Measurements from ENCODE around the gene FCHSD2. TPM values are rescaled to one million over a fixed set of nuclear protein-coding genes. Genes with fewer than 3 reads are reported as not detected.

Gene FCHSD2
- total RNA-seq, 4 donors from 2014 or later: 20.4 to 42.4 (median 26.4) TPM

GRCh38 chr11:72833811-72834493 is 308.2 kb downstream of the FCHSD2 start:
- DNase-seq (ENCODE audit: extremely low spot score): no peak
- intact Hi-C loops (cut with DNase I): loop anchor here (5.0 kb wide), 3 partner anchors 308 to 453 kb away; partner anchors contain the start of gene FCHSD2
- peaks cover 12 to 36% (median 25%) of the 10 kb centered on the region in 4 donors for H3K36me3 ChIP-seq
- no peak for TF ChIP-seq CTCF (IDR thresholded peaks at IDR 0.05)
- TF ChIP-seq EP300 (IDR thresholded peaks at IDR 0.05): no peak
- TF ChIP-seq POLR2AphosphoS5 (IDR thresholded peaks at IDR 0.05): no peak
- no peak for TF ChIP-seq POLR2A (IDR thresholded peaks at IDR 0.05; ENCODE audit: low read depth)
- 51% methylated on average over 8 of the region's 8 CpGs for WGBS
- H3K4me1 ChIP-seq: peaks cover 52 to 64% (median 59%) of the 10 kb centered on the region in 4 donors
- peak overlapping the region; percentile 59 to 79 (median 73) for H3K27ac ChIP-seq (replicated peaks in 1 of 4)
- H3K4me3 ChIP-seq: no peak overlapping the region
- no peaks in the 10 kb centered on the region for H3K27me3 ChIP-seq
- no peaks in the 10 kb centered on the region for H3K9me3 ChIP-seq

GRCh38 chr11:72833083-72833733 is 308.9 kb downstream of the FCHSD2 start:
- H3K4me1 ChIP-seq: peaks cover 52 to 63% (median 60%) of the 10 kb centered on the region in 4 donors

GRCh38 chr11:72832301-72833082 is 309.6 kb downstream of the FCHSD2 start:
- TF ChIP-seq POLR2A (IDR thresholded peaks at IDR 0.05; ENCODE audit: low read depth) (no peak), EP300 (IDR thresholded peaks at IDR 0.05) (no peak), CTCF (IDR thresholded peaks at IDR 0.05) (no peak), POLR2AphosphoS5 (IDR thresholded peaks at IDR 0.05) (no peak)
- Histone ChIP-seq H3K4me3 (no peak overlapping the region), H3K27me3 (no peaks in the 10 kb centered on the region), H3K4me1 (peaks cover 52 to 68% (median 61%) of the 10 kb centered on the region in 4 donors), H3K36me3 (peaks cover 1 to 29% (median 19%) of the 10 kb centered on the region in 4 donors), H3K27ac (replicated peaks in 1 of 4) (peak overlapping the region; percentile 59 to 76 (median 72)), H3K9me3 (no peaks in the 10 kb centered on the region)
- WGBS: 59% methylated on average over 7 of the region's 9 CpGs
- DNase-seq (ENCODE audit: extremely low spot score): no peak
- intact Hi-C loops (cut with DNase I): loop anchor here (5.0 kb wide), 3 partner anchors 310 to 455 kb away; partner anchors contain the start of gene FCHSD2

More at GRCh38 chr11:72833083-72833733, 308.9 kb downstream of the FCHSD2 start:
- no peaks in the 10 kb centered on the region for H3K27me3 ChIP-seq
- no peak for DNase-seq (ENCODE audit: extremely low spot score)
- H3K27ac ChIP-seq (replicated peaks in 1 of 4): peak overlapping the region; percentile 59 to 76 (median 72)
- no peaks in the 10 kb centered on the region for H3K9me3 ChIP-seq
- intact Hi-C loops (cut with DNase I): loop anchor here (5.0 kb wide), 3 partner anchors 309 to 454 kb away; partner anchors contain the start of gene FCHSD2
- peaks cover 9 to 36% (median 26%) of the 10 kb centered on the region in 4 donors for H3K36me3 ChIP-seq
- no peak for TF ChIP-seq EP300 (IDR thresholded peaks at IDR 0.05)
- no peak for TF ChIP-seq POLR2A (IDR thresholded peaks at IDR 0.05; ENCODE audit: low read depth)
- no peak for TF ChIP-seq POLR2AphosphoS5 (IDR thresholded peaks at IDR 0.05)
- no peak for TF ChIP-seq CTCF (IDR thresholded peaks at IDR 0.05)
- WGBS: 87% methylated on average over 5 of the region's 5 CpGs
- no peak overlapping the region for H3K4me3 ChIP-seq

- WGBS: 38% methylated on average over 13 of the region's 13 CpGs
- no peak for TF ChIP-seq POLR2A (IDR thresholded peaks at IDR 0.05; ENCODE audit: low read depth)
- TF ChIP-seq POLR2AphosphoS5 (IDR thresholded peaks at IDR 0.05): peak; percentile 60 to 63
- peak; percentile 90 to 98 (median 94) for TF ChIP-seq CTCF (IDR thresholded peaks at IDR 0.05)
- no peak for DNase-seq (ENCODE audit: extremely low spot score)
- intact Hi-C loops (cut with DNase I): loop anchor here (1.0 to 5.0 kb wide), 4 partner anchors 311 to 456 kb away; partner anchors contain the start of gene FCHSD2
- Histone ChIP-seq H3K4me3 (no peak overlapping the region), H3K36me3 (peaks cover 0 to 26% (median 15%) of the 10 kb centered on the region in 4 donors), H3K27me3 (no peaks in the 10 kb centered on the region), H3K4me1 (peaks cover 52 to 68% (median 59%) of the 10 kb centered on the region in 4 donors), H3K27ac (replicated peaks in 1 of 4) (peak overlapping the region; percentile 59 to 76 (median 72)), H3K9me3 (no peaks in the 10 kb centered on the region)
These were observed 310.4 kb downstream of the FCHSD2 start for GRCh38 chr11:72831521-72832300.
